SU-DHL-6 (cell line): ENCODE data around the gene CDK18.

ENCODE experiments used
- CTCF ChIP-seq: fragments of 200-600 bp; sonication (generic); IDR thresholded peaks from one replicate; pipeline ENCODE4 v1.5.1; 2017; ENCODE audit warnings: antibody characterized with exemption, mild to moderate bottlenecking, low read length, moderate library complexity; ENCODE audit not compliant: insufficient read depth, poor library complexity, severe bottlenecking
- EZH2phosphoT487 ChIP-seq: fragments of 200-600 bp; sonication (generic), shearing (Covaris generic); conservative IDR thresholded peaks from 2 replicates; pipeline ENCODE4 v1.6.1; 2018; ENCODE audit warnings: mild to moderate bottlenecking, antibody characterized with exemption, low read length, moderate library complexity, mixed read lengths

- TF ChIP-seq CTCF (no peak), EZH2phosphoT487 (no peak)
These were observed 41.5 kb downstream of the CDK18 start for GRCh38 chr1:205545991-205546390.
